Astrocyte (in vitro differentiated cells and primary cell): ENCODE results near the gene GALK2. TPM values are rescaled to one million over a fixed set of nuclear protein-coding genes. Genes with fewer than 3 reads are reported as not detected.

Source experiments
- DNase-seq: peaks from one replicate; pipeline ENCODE4 v3.0.0-alpha.2; 2010; ENCODE audit warnings: low read depth
- FAIRE-seq: peaks from 2 replicates; lab custom pipeline; 2011; peaks lifted over from hg19 to GRCh38; lab: Jason Lieb, UNC
- H2AFZ ChIP-seq: 2 replicates; pipeline ENCODE4 v1.6.0; 2012; ENCODE audit warnings: low read depth, low read length, inconsistent platforms
- H3K27ac ChIP-seq: 2 replicates; pipeline ENCODE4 v1.5.1; 2011; ENCODE audit warnings: low read depth, low read length, inconsistent platforms
- H3K27me3 ChIP-seq: 2 replicates; pipeline ENCODE4 v1.6.0; 2011; ENCODE audit warnings: low read length, inconsistent platforms; ENCODE audit not compliant: insufficient read depth
- H3K36me3 ChIP-seq: 2 replicates; pipeline ENCODE4 v1.5.1; 2011; ENCODE audit warnings: low read length, inconsistent platforms; ENCODE audit not compliant: insufficient read depth
- H3K4me1 ChIP-seq: 2 replicates; pipeline ENCODE4 v1.5.1; 2011; ENCODE audit warnings: low read length, inconsistent platforms; ENCODE audit not compliant: insufficient read depth
- H3K4me2 ChIP-seq: 2 replicates; pipeline ENCODE4 v1.6.0; 2012; ENCODE audit warnings: low read length, inconsistent platforms
- H3K4me3 ChIP-seq: 2 replicates; pipeline ENCODE4 v1.5.1; 2011; ENCODE audit warnings: low read depth, mild to moderate bottlenecking, low read length, inconsistent platforms; ENCODE audit not compliant: insufficient read depth
- H3K79me2 ChIP-seq: 2 replicates; pipeline ENCODE4 v1.6.0; 2012; ENCODE audit warnings: mild to moderate bottlenecking, low read length, inconsistent platforms; ENCODE audit not compliant: insufficient read depth
- H3K9ac ChIP-seq: 2 replicates; pipeline ENCODE4 v1.6.0; 2012; ENCODE audit warnings: mild to moderate bottlenecking, low read length, inconsistent platforms
- H3K9me3 ChIP-seq: 2 replicates; pipeline ENCODE4 v1.5.1; 2012; ENCODE audit warnings: low read depth, mild to moderate bottlenecking, low read length, inconsistent platforms; ENCODE audit not compliant: insufficient read depth
- H4K20me1 ChIP-seq: 2 replicates; pipeline ENCODE4 v1.6.0; 2012; ENCODE audit warnings: low read length, inconsistent platforms; ENCODE audit not compliant: insufficient read depth
- H3K27ac Mint-ChIP-seq: one replicate; pipeline ENCODE4 v1.8.0; 2021; ENCODE audit warnings: mild to moderate bottlenecking, mixed read lengths; ENCODE audit not compliant: unreplicated experiment
- H3K27me3 Mint-ChIP-seq: one replicate; pipeline ENCODE4 v1.8.0; 2021; ENCODE audit warnings: low read depth, mixed read lengths; ENCODE audit not compliant: unreplicated experiment
- H3K36me3 Mint-ChIP-seq: one replicate; pipeline ENCODE4 v1.8.0; 2021; ENCODE audit warnings: low read depth, mixed read lengths; ENCODE audit not compliant: unreplicated experiment
- H3K4me1 Mint-ChIP-seq: one replicate; pipeline ENCODE4 v1.8.0; 2021; ENCODE audit warnings: low read depth, mixed read lengths; ENCODE audit not compliant: unreplicated experiment
- H3K4me3 Mint-ChIP-seq: one replicate; pipeline ENCODE4 v1.8.0; 2021; ENCODE audit warnings: mild to moderate bottlenecking, moderate library complexity, mixed read lengths; ENCODE audit not compliant: unreplicated experiment
- H3K9me3 Mint-ChIP-seq: one replicate; pipeline ENCODE4 v1.8.0; 2021; ENCODE audit warnings: mild to moderate bottlenecking, mixed read lengths; ENCODE audit not compliant: unreplicated experiment
- EZH2 ChIP-seq: IDR thresholded peaks from 2 replicates; pipeline ENCODE4 v1.6.1; 2012; ENCODE audit warnings: mild to moderate bottlenecking, low read length, inconsistent platforms; ENCODE audit not compliant: insufficient read depth
- total RNA-seq: library from RNA; stranded (reverse); gene quantifications from 2 replicates; pipeline ENCODE4 v1.2.1, GENCODE V29; 2021
- TF ChIP-seq, protein P1 (sequence below): IDR thresholded peaks from 2 replicates; pipeline ENCODE4 v1.5.1; 2011; ENCODE audit warnings: low read depth, mild to moderate bottlenecking, inconsistent platforms, low read length, moderate library complexity; ENCODE audit not compliant: insufficient read depth

Gene GALK2
- total RNA-seq, 1 donor from 2014 or later: 21.4 TPM

DNA sequence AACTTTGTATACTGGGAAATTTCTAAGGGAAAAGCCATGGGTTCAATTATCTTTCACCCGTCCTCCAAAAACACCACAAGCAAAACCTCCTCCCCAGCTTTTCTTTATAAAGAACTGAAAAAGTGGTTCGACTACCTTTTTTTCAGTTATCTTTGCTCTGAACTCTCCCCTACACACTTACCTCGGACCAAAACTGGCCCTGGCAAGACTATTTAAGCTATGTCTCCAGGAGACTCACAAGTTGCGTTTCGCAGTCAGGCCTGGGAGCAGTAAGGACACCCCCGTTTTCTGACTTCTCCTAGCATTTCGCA is 15.3 kb upstream of the GALK2 start:
- Mint-ChIP-seq H3K27ac (no peak overlapping the region), H3K4me3 (peak overlapping the region; percentile 100), H3K27me3 (no peaks in the 10 kb centered on the region), H3K9me3 (no peaks in the 10 kb centered on the region), H3K36me3 (no peaks in the 10 kb centered on the region), H3K4me1 (peaks cover 13% of the 10 kb centered on the region)
- Histone ChIP-seq H4K20me1 (peaks cover 18% of the 10 kb centered on the region), H3K4me1 (peaks cover 6% of the 10 kb centered on the region), H3K79me2 (peaks cover 94% of the 10 kb centered on the region), H3K9ac (peak overlapping the region; percentile 99), H3K27me3 (no peaks in the 10 kb centered on the region), H3K4me3 (peak overlapping the region; percentile 94), H2AFZ (peak overlapping the region; percentile 90), H3K4me2 (peak overlapping the region; percentile 92), H3K27ac (peak overlapping the region; percentile 97), H3K9me3 (no peaks in the 10 kb centered on the region), H3K36me3 (no peaks in the 10 kb centered on the region)
- no peak for DNase-seq
- FAIRE-seq: no peak
- no peak for TF ChIP-seq EZH2
- TF ChIP-seq, protein P1, sequence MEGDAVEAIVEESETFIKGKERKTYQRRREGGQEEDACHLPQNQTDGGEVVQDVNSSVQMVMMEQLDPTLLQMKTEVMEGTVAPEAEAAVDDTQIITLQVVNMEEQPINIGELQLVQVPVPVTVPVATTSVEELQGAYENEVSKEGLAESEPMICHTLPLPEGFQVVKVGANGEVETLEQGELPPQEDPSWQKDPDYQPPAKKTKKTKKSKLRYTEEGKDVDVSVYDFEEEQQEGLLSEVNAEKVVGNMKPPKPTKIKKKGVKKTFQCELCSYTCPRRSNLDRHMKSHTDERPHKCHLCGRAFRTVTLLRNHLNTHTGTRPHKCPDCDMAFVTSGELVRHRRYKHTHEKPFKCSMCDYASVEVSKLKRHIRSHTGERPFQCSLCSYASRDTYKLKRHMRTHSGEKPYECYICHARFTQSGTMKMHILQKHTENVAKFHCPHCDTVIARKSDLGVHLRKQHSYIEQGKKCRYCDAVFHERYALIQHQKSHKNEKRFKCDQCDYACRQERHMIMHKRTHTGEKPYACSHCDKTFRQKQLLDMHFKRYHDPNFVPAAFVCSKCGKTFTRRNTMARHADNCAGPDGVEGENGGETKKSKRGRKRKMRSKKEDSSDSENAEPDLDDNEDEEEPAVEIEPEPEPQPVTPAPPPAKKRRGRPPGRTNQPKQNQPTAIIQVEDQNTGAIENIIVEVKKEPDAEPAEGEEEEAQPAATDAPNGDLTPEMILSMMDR: no peak

DNA sequence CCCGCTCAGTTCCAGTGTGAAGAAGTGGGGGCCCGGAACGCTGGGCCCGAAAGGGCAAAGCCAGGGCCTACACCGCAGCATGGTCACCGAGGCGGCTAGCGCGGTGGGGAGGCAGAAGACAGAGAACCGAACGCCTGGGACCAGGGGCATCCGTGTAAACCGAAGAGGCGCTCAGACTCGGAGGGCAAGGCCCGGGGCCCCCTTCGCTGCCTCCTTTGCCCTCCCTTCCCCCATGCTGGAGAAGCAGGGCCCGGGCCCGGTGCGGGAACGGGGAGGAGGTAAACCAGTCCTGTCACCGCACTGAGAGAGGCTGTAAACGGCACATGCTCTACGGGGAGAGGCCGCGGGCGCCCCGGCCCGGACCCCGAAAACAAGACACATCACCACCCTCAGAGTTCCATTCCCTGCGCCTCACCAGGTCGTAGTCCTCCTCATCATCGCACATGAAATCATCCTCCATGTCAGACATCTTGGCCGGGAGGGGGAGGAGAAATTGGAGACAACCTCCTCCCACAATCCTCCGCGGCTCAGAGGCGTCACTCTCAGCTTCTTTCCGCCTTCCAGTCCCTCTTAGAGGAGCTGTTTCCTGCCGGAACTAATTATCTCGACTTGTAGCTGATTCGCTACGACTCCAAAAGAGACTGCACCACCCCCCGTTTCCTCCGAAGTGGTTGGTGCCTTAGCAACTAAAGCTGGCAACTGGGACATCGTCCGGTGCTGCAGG is 14.8 kb upstream of the GALK2 start, which contains the start of gene COPS2:
Gene COPS2, minus strand, starts transcription at position 490 of the 724 bp plus-strand sequence. Its CDS starts 21 bp downstream, at position 469.
- no peak for TF ChIP-seq EZH2
- TF ChIP-seq, protein P1: no peak
- Histone ChIP-seq H3K4me1 (peaks cover 6% of the 10 kb centered on the region), H3K4me2 (peak within 1 kb of the TSS; percentile 92), H3K9ac (peak within 1 kb of the TSS; percentile 99), H3K27me3 (no peaks in the 10 kb centered on the region), H3K9me3 (no peaks in the 10 kb centered on the region), H3K27ac (peak within 1 kb of the TSS; percentile 97), H4K20me1 (peaks cover 16% of the 10 kb centered on the region), H3K4me3 (peak within 1 kb of the TSS; percentile 94), H3K79me2 (peaks cover 95% of the 10 kb centered on the region), H3K36me3 (no peaks in the 10 kb centered on the region), H2AFZ (peak within 1 kb of the TSS; percentile 90)
- Mint-ChIP-seq H3K9me3 (no peaks in the 10 kb centered on the region), H3K4me1 (peaks cover 13% of the 10 kb centered on the region), H3K4me3 (peak within 1 kb of the TSS; percentile 100), H3K27me3 (no peaks in the 10 kb centered on the region), H3K27ac (peak within 1 kb of the TSS; percentile 99), H3K36me3 (no peaks in the 10 kb centered on the region)
- peak; percentile 20 for FAIRE-seq
- peak; percentile 98 for DNase-seq
